Measurements from ENCODE around the gene CTPS2.
"Not testable (repeated sequence)": the region's sequence is repeated elsewhere in the genome, so short reads cannot be mapped to it uniquely, and the experiment has no call there.

Gene CTPS2

DNA sequence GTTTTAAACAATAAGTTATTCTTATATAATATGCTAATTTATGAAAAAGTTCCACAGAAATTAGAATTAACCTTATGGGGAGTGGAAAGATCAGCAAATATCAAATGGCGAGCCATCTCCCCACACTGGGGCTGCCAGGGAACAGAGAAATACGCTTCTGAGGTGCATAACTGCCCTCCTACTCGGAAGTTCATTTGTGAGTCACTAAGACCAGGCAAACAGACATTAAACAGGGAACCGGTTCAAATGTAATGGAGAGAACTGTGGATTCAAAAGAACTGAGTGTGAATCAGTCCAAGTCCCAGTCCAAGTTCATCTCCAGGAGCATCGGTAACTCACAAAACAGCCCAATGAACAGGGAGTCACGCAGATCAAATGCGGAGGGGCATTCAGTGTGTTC, 73.9 kb downstream of the CTPS2 start:
- Mint-ChIP-seq H3K27me3 (no peaks in the 10 kb centered on the region), H3K27ac (ENCODE audit: low read depth) (no peak overlapping the region), H3K36me3 (ENCODE audit: insufficient read depth) (peaks cover 3% of the 10 kb centered on the region), H3K4me1 (no peaks in the 10 kb centered on the region), H3K4me3 (no peak overlapping the region), H3K9me3 (no peaks in the 10 kb centered on the region)
- ATAC-seq (replicated peaks; ENCODE audit: extremely low read depth, poor library complexity, severe bottlenecking): no peak
- DNase-seq (ENCODE audit: low spot score in 2 of 2): no peak

DNA sequence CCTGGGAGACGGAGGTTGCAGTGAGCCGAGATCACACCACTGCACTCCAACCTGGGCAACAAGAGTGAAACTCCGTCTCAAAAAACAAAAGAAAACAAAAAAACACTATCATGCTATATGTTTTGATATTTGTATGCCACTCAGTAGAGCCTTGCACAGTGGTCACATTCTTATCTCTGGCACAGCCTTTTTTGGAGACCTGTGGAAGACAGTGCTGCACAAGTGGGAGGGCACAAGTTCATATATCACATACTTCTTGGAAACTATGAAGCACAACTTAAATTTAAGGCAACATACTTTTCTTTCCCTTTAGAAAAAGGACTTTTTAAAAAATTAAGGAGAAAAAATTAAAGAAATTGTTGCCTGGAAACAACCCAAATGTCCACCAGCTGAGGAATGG, 76.9 kb downstream of the CTPS2 start:
- Mint-ChIP-seq H3K4me1 (no peaks in the 10 kb centered on the region), H3K4me3 (no peak overlapping the region)

DNA sequence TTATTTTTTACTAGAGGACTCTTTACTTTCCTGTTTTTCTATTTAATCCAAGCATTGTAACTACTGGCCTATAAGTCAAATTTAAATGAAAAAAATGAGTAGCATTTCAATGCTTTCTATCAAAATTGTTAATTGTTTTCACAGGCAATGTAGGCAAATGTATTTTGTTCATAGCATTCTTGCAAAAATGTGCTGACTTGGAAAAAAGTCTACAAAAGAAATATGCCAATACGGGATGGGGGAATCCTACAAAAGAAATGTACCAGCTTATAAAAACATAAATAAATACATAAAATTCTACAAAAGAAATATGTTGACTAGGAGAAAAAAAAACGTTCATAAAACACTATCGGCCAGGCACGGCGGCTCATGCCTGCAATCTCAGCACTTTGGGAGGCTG, 77.4 kb downstream of the CTPS2 start:
- no peak overlapping the region for H3K27ac Mint-ChIP-seq (ENCODE audit: low read depth)
- H3K4me3 Mint-ChIP-seq: no peak overlapping the region
- no peaks in the 10 kb centered on the region for H3K4me1 Mint-ChIP-seq
- peaks cover 5% of the 10 kb centered on the region for H3K36me3 Mint-ChIP-seq (ENCODE audit: insufficient read depth)
- no peak for DNase-seq (ENCODE audit: low spot score in 2 of 2)
- H3K9me3 Mint-ChIP-seq: no peaks in the 10 kb centered on the region
- ATAC-seq (replicated peaks; ENCODE audit: extremely low read depth, poor library complexity, severe bottlenecking): no peak
- H3K27me3 Mint-ChIP-seq: no peaks in the 10 kb centered on the region

More for the DNA sequence above, 76.9 kb downstream of the CTPS2 start:
- ATAC-seq (replicated peaks; ENCODE audit: extremely low read depth, poor library complexity, severe bottlenecking): no peak
- Mint-ChIP-seq H3K27me3 (no peaks in the 10 kb centered on the region), H3K36me3 (ENCODE audit: insufficient read depth) (peaks cover 5% of the 10 kb centered on the region), H3K9me3 (no peaks in the 10 kb centered on the region), H3K27ac (ENCODE audit: low read depth) (no peak overlapping the region)
- DNase-seq (ENCODE audit: low spot score in 2 of 2): no peak

DNA sequence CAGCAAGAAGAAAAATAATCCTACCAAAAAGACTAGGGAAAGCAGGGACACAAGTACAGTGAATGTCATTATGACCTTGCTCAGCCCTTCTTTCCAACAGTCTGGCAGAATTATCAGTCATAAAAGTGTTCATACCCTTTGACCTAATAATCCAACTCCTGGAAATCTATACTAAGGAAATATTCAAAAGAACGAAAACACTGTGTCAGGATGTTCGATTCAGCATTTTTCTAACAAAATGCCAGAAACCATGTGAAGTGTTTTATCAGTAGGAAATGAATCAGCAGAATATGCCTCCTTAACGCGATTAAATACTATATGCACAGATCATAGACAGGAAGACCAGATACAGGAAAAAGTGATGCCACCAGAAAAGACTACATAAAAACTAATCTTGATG, 78.7 kb downstream of the CTPS2 start:
- Mint-ChIP-seq H3K36me3 (ENCODE audit: insufficient read depth) (peaks cover 5% of the 10 kb centered on the region), H3K4me3 (no peak overlapping the region), H3K27me3 (no peaks in the 10 kb centered on the region), H3K27ac (ENCODE audit: low read depth) (no peak overlapping the region), H3K4me1 (no peaks in the 10 kb centered on the region), H3K9me3 (no peaks in the 10 kb centered on the region)
- ATAC-seq (replicated peaks; ENCODE audit: extremely low read depth, poor library complexity, severe bottlenecking): no peak
- no peak for DNase-seq (ENCODE audit: low spot score in 2 of 2)

DNA sequence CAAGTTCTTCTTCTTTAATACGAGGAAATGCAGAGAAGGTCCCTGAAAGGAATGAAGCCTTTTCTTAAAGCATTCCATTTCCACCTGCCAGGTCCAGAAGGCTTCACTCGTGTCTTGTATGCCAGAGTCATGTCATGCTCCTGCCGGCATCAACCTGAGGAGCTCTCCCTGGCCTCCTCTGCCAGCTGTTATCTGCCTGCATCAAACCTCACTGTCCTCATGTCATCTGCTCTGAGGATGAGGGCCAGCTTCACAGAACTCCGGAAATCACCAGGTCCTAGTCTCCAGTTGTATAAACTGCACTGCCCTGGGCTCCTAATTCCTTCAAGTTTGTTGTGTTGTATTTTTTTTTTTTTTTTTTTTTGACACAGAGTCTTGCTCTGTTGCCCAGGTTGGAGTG, 82.6 kb downstream of the CTPS2 start:
- DNase-seq (ENCODE audit: low spot score in 2 of 2) (no peak), ATAC-seq (replicated peaks; ENCODE audit: extremely low read depth, poor library complexity, severe bottlenecking) (no peak)
- peaks cover 3% of the 10 kb centered on the region for H3K36me3 Mint-ChIP-seq (ENCODE audit: insufficient read depth)
- no peaks in the 10 kb centered on the region for H3K4me1 Mint-ChIP-seq
- no peaks in the 10 kb centered on the region for H3K27me3 Mint-ChIP-seq
- no peaks in the 10 kb centered on the region for H3K9me3 Mint-ChIP-seq
- H3K27ac Mint-ChIP-seq (ENCODE audit: low read depth): no peak overlapping the region
- no peak overlapping the region for H3K4me3 Mint-ChIP-seq

DNA sequence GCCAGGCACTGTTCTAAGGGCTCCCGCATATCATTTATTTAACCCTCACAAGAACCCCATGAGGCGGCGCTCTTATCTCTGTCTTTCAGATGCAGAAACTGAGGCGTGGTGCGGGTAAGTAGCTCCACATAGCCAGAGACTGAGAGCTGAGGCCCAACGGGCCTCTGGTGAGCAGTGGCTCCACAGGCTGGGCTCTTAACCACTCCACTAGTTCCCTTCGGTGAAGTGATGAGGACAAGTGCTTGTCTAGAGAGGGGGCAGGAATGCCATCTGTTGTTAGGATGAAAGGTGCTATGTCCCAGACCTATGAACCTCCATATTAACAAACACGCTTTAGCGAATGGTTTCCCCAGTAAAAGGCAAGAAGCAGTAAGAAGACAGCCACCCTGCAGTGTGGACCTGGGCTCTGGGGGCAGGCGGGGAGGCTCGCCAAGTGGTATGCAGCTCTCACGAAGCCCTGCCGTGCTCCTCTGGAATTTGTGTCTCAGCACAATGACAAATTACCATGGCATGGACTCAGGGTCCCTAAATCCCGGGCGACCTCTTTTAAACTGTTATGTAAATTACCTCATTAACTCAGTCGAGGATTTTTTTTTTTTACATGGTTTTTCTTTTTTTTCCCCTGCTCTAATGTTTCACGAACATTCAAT, 83.4 kb downstream of the CTPS2 start:
- H3K27me3 Mint-ChIP-seq: no peaks in the 10 kb centered on the region
- H3K4me3 Mint-ChIP-seq: no peak overlapping the region
- H3K9me3 Mint-ChIP-seq: no peaks in the 10 kb centered on the region
- H3K27ac Mint-ChIP-seq (ENCODE audit: low read depth): no peak overlapping the region
- DNase-seq (ENCODE audit: low spot score in 2 of 2) (no peak), ATAC-seq (replicated peaks; ENCODE audit: extremely low read depth, poor library complexity, severe bottlenecking) (no peak)
- peaks cover 3% of the 10 kb centered on the region for H3K36me3 Mint-ChIP-seq (ENCODE audit: insufficient read depth)
- H3K4me1 Mint-ChIP-seq: no peaks in the 10 kb centered on the region

DNA sequence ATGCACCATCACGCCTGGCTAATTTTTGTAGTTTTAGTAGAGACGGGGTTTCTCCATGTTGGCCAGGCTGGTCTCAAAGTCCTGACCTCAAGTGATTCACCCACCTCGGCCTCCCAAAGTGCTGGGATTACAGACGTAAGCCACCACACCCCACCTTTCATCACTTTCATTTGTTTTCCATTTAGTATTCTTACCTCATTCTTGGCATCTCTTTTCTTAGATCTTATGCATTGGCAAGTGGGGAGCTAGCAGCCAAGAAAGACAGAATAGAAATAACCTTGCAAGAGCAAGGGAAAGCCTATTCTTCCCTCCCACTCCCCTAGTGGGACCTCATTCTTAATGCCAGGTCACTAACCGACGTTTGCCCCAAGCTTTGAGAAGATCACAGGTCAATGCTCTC, 84.0 kb downstream of the CTPS2 start:
- not testable (repeated sequence) for H3K4me1 Mint-ChIP-seq; H3K36me3 Mint-ChIP-seq (ENCODE audit: insufficient read depth); H3K4me3 Mint-ChIP-seq; H3K27me3 Mint-ChIP-seq; H3K9me3 Mint-ChIP-seq; DNase-seq (ENCODE audit: low spot score in 2 of 2); H3K27ac Mint-ChIP-seq (ENCODE audit: low read depth); ATAC-seq (replicated peaks; ENCODE audit: extremely low read depth, poor library complexity, severe bottlenecking)

DNA sequence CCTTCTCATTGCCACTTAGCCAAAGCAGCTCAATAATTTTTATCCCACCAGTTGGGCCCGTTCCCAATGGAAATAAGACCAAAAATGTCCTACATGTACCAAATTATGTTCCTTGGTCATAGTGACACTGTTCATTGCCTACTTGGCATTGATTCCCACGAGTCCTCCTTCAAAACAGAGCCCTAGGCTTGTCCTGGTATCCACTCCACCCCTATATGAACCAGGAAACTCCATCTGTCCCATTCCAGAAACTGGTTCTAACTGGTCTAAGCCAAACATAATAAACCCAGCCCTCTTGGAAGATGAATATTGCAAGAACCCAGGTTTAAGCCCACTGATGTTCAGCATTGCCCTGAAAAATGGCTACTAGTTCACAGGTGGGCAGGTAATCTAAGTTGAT, 93.4 kb downstream of the CTPS2 start:
- ATAC-seq (replicated peaks; ENCODE audit: extremely low read depth, poor library complexity, severe bottlenecking) (no peak), DNase-seq (ENCODE audit: low spot score in 2 of 2) (no peak)
- Mint-ChIP-seq H3K27me3 (no peaks in the 10 kb centered on the region), H3K36me3 (ENCODE audit: insufficient read depth) (peaks cover 2% of the 10 kb centered on the region), H3K4me1 (no peaks in the 10 kb centered on the region), H3K9me3 (no peaks in the 10 kb centered on the region), H3K27ac (ENCODE audit: low read depth) (no peak overlapping the region), H3K4me3 (no peak overlapping the region)

DNA sequence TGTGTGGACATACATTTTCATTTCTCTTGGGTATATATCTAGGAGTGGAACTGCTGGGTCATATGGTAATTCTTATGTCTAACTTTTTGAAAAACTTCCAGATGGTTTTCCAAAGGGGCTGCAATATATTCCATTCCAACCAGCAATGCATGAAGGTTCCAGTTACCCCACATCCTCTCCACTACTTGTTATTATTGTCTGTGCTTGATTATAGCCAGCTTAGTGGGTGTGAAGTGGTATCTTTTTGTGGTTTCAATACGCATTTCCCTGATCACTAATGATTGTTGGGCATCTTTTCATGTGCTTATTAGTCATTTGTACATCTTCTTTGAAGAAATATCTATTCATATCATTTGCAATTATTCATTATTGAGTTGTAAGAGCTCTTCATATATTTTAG, 94.0 kb downstream of the CTPS2 start:
- H3K4me3 Mint-ChIP-seq: no peak overlapping the region
- peaks cover 4% of the 10 kb centered on the region for H3K36me3 Mint-ChIP-seq (ENCODE audit: insufficient read depth)
- DNase-seq (ENCODE audit: low spot score in 2 of 2): no peak
- no peak overlapping the region for H3K27ac Mint-ChIP-seq (ENCODE audit: low read depth)
- H3K27me3 Mint-ChIP-seq: no peaks in the 10 kb centered on the region
- no peaks in the 10 kb centered on the region for H3K9me3 Mint-ChIP-seq
- no peaks in the 10 kb centered on the region for H3K4me1 Mint-ChIP-seq
- ATAC-seq (replicated peaks; ENCODE audit: extremely low read depth, poor library complexity, severe bottlenecking): no peak

DNA sequence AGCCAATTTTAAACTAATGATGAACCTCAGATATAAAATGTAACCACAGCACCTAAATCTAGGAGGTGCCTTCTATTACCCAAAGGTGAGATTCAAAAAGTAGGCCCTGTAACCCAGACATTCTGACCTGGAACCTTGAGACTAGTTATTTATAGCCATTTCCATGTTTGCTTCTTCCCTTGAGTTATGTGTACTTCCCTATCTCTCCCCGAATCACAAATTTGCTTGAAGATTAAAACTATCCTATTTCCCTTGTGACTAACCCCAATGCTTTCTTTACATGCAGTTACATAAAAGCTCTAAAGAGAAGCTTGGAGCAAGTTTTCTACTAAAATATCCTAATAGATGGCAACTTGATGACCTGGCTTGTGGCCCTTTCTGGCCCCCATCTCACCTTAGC, 95.1 kb downstream of the CTPS2 start:
- ATAC-seq (replicated peaks; ENCODE audit: extremely low read depth, poor library complexity, severe bottlenecking): no peak
- DNase-seq (ENCODE audit: low spot score in 2 of 2): no peak
- Mint-ChIP-seq H3K4me1 (peaks cover 6% of the 10 kb centered on the region), H3K9me3 (no peaks in the 10 kb centered on the region), H3K27ac (ENCODE audit: low read depth) (no peak overlapping the region), H3K36me3 (ENCODE audit: insufficient read depth) (peaks cover 7% of the 10 kb centered on the region), H3K27me3 (no peaks in the 10 kb centered on the region), H3K4me3 (no peak overlapping the region)

DNA sequence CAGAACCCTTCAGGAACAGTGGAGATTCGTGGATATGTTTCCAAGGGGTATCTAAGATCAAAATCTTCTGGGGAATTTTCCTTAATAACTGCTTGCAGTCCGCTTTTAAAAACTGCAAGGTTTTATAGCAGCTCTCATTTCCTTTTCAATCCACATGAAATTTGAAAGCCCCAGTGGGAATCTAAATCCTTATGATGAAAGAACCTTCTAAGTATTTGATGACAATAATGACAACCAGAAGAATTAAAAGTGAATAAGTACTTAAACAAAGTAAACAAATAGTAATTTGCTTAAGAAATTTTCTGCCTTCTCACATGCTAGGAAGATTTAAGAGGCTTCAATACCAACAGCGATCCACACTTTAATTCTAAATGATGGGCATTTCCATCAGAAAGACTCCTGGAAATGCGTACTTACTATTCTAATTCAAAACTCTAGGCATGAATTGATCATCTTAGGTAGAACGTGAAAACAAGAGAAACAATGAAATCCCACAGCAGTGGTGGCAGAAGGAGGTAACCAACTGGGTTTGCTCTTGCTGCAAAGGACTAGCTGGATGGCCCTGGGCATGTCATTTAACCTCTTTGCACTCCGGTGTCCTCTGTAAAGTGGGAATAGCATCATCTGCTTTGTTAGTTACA, 100.1 kb downstream of the CTPS2 start:
- no peak for ATAC-seq (replicated peaks; ENCODE audit: extremely low read depth, poor library complexity, severe bottlenecking)
- Mint-ChIP-seq H3K27me3 (no peaks in the 10 kb centered on the region), H3K9me3 (no peaks in the 10 kb centered on the region), H3K4me1 (peaks cover 6% of the 10 kb centered on the region), H3K4me3 (no peak overlapping the region), H3K36me3 (ENCODE audit: insufficient read depth) (peaks cover 7% of the 10 kb centered on the region), H3K27ac (ENCODE audit: low read depth) (no peak overlapping the region)
- DNase-seq (ENCODE audit: low spot score in 2 of 2): no peak

DNA sequence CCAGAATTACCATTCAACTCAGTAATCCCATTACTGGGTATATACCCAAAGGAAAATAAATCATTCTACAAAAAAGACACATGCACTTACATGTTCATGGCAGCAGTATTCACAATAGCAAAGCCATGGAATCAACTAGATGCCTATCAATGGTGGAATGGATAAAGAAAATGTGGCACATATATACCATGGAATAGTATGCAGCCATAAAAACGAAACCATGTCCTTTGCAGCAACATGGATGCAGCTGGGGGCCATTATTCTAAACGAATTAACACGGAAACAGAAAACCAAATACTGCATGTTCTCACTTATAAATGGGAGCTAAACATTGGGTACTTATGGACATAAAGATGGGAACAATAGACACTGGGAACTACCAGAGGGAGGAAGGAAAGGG, 101.8 kb downstream of the CTPS2 start:
- not testable (repeated sequence) for H3K9me3 Mint-ChIP-seq; H3K27ac Mint-ChIP-seq (ENCODE audit: low read depth); H3K4me1 Mint-ChIP-seq; ATAC-seq (replicated peaks; ENCODE audit: extremely low read depth, poor library complexity, severe bottlenecking); H3K27me3 Mint-ChIP-seq; DNase-seq (ENCODE audit: low spot score in 2 of 2); H3K36me3 Mint-ChIP-seq (ENCODE audit: insufficient read depth); H3K4me3 Mint-ChIP-seq

DNA sequence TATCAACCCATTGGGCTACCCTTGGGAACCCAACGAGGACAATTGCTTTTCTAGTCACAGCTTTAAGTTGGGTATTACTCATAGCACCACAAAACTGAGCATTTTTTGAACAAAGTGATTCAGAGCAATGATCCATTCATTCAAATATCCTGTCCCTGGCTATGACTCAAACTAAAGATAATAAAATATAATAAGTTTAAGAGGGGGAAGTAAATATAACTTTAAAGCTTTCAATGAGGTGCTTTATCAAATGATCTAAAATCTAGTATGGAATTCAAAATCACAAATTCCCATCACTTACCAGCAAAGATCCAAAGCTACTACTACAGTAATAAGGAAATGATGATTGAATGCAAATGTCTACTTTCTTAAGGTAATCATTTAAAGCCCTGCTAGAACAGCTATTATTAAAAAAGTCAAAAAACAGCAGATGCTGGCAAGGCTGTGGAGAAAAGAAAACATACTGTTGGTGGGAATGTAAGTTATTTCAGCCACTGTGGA, 102.3 kb downstream of the CTPS2 start:
- ATAC-seq (replicated peaks; ENCODE audit: extremely low read depth, poor library complexity, severe bottlenecking): no peak
- no peak overlapping the region for H3K27ac Mint-ChIP-seq (ENCODE audit: low read depth)
- no peaks in the 10 kb centered on the region for H3K9me3 Mint-ChIP-seq
- H3K4me1 Mint-ChIP-seq: peaks cover 6% of the 10 kb centered on the region
- DNase-seq (ENCODE audit: low spot score in 2 of 2): no peak
- H3K27me3 Mint-ChIP-seq: no peaks in the 10 kb centered on the region
- H3K4me3 Mint-ChIP-seq: no peak overlapping the region
- H3K36me3 Mint-ChIP-seq (ENCODE audit: insufficient read depth): peaks cover 5% of the 10 kb centered on the region
